ENCODE data around the gene AKAP5.

Gene AKAP5, protein sequence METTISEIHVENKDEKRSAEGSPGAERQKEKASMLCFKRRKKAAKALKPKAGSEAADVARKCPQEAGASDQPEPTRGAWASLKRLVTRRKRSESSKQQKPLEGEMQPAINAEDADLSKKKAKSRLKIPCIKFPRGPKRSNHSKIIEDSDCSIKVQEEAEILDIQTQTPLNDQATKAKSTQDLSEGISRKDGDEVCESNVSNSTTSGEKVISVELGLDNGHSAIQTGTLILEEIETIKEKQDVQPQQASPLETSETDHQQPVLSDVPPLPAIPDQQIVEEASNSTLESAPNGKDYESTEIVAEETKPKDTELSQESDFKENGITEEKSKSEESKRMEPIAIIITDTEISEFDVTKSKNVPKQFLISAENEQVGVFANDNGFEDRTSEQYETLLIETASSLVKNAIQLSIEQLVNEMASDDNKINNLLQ

DNA sequence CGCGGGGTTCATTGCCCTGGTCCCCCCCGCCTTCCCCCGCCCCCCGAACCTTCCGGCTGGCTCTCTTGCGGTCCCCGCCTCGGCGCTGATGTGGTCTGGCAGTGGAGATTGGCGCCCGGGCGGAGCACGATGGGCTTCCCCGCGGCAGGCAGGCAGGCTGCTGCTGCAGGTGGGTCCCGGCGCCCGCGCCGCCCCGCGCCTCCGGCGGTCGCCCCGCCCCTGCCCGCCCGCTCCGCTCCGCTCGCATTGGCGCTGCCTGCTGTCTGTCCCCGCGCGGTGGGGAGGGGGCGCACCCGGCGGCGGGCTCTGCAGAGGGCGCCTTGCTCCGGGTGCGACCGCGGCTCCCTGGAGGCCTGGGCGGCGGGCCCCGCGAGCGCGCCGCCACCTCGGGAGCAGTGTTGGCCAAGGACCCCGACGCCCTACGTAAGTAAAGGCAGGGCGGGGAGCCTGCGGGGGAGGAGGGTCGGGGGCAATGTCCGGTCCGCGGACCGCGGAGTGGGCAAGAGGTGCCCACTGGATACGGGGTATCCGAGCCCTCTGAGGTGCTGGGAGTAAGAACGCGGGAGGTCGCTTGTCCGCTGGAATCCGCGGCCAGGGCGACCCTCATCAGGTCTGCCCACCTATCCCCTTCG lies at the start of gene AKAP5:
Gene AKAP5, plus strand, starts transcription at position 309 of the 632 bp plus-strand sequence. CDS start 2,896 bp downstream, outside the sequence.
- DNase-seq (ENCODE audit: low read depth), result peak; percentile 41

DNA sequence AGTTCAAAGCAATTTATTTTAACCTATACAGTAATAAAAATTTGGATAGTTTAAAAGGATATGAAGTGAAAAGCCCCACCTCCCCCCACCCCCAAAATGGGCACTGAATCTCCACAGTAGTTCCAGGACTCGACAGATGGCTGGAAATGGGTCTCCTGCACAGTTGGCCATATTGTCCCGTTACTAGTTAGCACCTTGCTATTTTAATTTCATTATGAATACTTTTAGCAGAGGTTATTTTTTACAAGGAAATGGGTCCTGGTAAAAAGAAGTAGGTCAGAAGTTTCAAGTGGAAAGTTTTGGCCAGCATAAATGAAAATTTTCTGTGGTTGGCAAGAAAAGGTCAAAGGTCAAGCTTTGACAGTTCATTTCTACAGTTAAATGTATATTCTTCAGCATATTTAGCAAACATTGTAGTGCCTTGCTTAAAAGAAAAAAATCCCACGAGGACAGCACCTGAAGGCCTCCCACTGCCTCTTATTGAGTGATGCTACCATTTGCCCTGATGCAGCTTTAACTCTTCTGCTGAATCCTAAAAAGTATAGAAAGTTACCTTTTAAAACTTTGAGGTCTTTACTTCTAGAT lies 48.9 kb upstream of the AKAP5 start:
- DNase-seq (ENCODE audit: low read depth), result no peak

DNA sequence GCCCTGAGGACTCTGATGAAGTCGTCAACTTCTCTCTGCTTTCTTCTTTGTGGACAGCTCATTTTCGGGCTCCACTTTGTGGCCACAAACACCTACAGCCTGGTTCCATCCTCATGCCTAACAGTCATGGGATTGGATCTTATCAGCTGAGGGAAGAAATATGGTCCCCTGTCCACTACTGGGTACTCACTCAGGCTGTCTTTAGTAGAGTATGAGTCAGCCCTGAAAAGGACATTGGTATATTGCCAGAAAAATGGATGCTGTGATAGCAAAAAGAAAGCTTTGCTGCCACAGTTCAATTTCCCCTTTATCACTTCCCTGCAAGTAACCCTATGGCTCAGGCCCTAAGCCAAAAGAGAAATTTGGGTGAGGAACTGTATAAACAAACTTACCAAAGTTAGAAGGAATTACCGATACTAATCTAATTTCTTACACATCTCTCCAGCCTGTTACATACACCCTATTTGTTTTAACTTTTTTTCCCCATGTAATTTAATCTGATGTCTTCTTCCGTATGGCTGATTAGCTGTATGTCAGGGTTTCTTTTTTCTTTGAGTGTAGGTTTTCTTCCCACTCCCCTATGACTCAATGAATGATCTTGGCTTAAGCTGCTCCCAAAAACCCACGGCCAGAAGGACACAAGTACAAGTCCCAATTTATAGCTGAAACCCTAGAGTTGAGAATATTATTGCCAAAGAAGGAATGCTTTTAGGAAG lies 48.1 kb upstream of the AKAP5 start:
- no peak for DNase-seq (ENCODE audit: low read depth)

DNA sequence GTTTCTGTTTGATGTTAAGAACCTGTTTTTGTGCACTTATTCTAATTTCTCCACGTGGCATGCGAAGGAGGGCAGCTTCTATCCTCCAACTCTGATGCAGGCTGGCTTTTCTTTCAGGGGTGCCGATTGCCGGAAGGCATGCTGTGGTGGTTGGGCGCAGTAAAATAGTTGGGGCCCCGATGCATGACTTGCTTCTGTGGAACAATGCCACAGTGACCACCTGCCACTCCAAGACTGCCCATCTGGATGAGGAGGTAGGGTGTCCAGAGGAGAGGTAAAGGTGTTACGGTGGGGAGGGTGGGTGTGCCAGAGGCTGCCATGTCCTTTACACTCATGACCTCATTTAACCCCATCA lies 47.6 kb upstream of the AKAP5 start:
- no peak for DNase-seq (ENCODE audit: low read depth)

DNA sequence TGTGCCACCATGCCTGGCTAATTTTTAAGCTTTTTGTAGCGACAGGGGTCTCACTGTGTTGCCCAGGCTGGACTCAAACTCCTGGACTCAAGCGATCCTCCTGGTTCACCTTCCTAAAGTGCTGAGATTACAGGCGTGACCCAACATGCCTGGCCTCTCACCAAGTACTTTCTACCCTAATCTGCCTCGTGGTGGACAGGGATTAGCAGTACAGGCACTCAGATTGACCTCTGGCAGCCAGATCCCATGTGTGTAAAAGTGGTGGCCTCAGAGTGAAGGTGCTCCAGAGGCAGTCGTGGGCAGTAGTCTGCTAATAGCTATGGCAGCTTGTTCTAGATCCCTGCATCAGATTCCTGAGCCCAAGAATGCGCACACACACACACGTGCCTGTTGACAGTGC lies 46.3 kb upstream of the AKAP5 start:
- DNase-seq (ENCODE audit: low read depth), result no peak

DNA sequence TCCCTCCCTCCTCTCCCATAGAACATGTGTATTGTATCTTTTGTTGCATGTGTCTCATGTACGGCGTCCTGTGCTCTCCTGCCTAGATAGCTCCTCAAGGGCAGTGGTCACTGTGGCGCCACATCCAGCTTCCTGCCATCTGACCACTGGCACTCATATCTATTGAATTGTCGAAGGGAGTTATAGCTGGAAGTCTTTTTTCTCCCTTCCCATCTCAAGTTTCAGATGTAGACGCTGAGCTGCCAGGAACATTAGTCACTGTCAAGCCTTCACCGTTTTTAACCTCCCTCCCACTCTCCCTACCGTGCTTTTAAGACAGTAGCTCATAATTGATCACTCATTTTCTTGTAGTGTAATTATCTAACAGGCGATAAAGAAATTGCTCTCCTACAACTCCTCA lies 44.1 kb upstream of the AKAP5 start:
- no peak for DNase-seq (ENCODE audit: low read depth)

DNA sequence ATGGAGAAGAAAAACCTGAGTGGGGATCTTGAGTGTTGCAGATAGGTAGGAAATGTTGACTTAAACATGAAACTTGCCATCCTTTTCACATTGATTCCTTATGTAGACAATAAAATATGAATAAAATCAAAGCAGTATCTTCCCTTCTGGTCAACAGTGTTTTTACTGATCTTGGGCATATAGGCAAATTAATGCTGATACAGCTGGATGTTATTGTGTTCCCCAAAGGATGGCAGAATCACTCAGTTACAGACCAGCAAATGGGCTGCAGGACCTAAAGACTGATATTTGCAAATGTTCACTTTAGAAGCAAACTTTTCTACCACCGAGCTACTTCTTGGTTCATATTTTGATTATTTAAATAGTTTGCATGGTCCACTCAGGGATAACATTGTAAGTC lies 43.3 kb upstream of the AKAP5 start:
- no peak for DNase-seq (ENCODE audit: low read depth)

DNA sequence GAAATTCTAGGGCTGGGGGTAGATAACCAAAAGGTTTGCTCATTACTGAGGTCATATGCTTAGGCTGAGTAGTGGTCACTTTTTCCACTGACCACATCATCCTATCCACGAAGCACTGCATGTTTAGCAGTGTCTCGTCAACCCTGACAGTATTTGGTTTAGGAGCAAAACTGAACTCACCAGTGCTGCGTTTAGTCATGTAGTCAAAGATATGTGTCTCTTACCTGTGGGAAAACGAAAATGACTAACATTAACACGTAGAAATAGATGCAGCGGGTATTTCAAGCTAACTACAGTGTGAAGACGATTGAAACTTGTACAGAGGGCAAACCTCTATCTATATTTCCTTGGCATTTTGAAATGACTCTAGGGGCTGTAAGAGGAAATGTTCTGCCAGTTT lies 42.5 kb upstream of the AKAP5 start:
- DNase-seq (ENCODE audit: low read depth), result no peak

DNA sequence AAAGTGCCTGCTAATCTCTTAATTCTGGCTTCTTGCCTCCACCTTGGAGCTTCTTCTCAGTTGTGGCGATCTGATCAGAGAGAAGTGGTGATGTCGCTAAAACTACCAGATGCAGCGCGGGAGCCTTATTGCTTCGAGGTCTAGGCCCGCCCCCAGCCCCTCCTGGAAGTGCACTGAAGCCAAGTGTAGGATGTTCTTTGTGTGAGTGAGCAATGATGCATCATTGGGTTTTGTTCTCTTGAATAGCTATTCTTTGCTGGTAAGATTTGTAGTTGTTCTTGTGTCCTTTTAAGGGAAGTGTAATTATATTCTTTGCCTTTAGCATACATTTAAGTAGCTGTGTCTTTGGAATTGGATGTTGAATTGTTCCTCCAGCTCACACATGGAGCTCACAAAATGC lies 41.3 kb upstream of the AKAP5 start:
- DNase-seq (ENCODE audit: low read depth), result no peak

DNA sequence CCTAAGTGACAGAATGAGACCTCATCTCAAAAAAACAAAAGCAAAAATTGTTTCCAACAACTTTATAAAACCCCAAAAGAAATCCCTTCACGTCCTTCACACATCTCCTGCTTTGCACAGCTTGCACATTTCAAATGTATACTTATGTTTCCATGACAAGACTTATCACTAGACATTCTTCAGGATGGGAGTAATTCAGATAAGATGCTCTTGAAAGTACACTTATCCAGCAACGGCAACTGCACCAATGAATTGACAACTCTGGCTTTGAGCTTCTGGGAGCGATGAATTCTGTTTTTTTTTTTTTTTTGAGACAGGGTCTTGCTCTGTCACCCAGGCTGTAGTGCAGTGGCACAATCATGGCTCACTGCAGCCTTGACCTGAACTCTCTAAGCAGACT lies 30.8 kb upstream of the AKAP5 start:
- DNase-seq (ENCODE audit: low read depth), result no peak

DNA sequence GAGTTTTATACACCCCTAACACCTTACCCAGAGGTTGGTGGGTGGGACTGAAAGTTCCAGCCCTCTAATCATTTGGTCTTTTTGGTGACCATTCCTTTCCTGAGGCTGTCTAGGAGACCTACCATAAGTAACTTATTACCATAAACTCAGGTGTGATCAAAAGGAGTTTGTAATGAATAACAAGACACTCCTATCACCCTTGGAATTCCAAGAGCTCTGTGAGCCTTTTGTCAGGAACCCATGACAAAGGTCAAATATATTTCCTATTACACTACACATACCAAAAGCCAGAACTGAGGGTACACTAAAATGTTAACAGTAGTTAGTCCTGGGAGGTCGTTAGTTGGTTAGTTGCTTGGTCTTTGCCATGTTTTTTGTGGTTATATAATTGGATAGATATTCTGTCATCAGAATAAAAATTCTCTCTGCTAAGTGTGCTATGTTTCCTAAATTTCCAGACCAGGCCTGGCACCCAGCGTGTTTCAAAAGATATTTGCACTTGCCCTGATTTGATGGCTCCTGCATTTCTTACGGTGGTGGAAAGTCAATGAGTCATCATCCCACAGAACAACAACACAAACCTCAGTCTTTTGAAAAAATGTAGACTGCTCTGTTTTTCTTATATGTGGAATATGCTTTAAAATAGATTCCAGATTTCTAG lies 27.0 kb upstream of the AKAP5 start:
- no peak for DNase-seq (ENCODE audit: low read depth)

DNA sequence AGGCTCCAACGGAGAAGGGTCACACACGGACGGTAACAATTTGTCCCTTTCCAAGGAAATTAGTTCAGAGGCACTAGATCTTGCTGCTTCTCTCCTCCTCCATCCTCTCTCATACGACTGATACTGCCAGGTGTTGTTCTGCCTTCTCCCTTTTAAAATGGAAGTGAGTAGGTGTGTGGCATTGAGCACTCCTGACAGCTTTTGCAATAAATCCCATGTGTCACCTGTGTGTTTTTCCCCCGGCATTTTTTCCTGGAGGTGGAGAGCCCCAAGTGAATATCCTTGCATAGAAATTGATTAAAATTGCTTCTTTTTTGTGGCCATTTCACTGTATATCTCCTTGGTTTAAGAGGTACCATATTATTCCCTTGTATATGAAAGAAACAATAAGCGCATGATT lies 26.2 kb upstream of the AKAP5 start:
- no peak for DNase-seq (ENCODE audit: low read depth)

DNA sequence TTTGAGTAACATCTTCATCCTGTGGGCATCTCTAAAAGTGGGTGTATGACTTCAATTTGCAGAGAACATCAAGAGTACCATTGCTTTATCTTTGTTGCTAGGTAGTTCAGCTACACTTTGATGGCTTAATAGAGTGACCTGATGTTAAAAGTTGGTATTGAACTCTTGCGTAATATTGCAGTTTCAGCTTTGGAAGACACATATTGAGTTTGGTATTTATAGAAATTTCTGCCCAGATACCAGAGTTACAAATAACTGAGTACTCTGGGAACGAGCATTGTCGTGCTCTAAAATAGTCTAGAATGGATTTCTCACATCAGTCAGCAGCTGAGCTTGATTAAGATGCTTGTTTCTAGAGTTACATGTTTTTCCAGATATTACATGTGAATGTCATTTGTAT lies 24.8 kb upstream of the AKAP5 start:
- DNase-seq (ENCODE audit: low read depth), result no peak

DNA sequence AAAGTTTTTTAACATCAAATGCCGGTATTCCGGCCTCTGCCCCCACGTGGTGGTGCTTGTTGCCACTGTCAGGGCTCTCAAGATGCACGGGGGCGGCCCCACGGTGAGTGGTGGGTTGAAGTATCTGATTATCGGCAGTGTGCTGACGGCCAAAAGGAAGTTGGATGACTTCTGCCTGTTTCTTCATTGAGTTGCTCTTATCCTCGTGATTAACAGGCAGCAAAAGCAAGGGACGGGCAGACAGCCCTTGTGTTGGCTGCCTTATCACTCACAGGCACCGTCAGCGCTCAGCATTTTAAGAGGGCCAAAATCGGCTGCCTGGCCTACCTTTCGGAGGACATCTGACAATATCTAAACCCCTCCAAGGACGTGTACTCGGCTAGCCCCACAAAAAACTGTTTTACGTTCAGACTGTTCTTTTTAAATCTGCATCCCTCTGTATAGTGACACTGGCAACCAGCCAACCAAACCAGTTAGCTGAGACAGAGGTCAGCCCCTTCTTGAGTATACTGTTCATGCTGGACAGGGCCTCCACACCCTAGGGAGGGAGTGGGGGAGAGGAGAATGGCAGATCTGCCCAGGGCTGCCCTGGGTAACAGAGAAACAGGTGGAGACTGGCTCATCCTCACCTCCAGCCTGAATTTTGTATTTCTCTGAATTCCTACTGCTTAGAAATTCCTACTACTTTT lies 22.9 kb upstream of the AKAP5 start:
- no peak for DNase-seq (ENCODE audit: low read depth)

DNA sequence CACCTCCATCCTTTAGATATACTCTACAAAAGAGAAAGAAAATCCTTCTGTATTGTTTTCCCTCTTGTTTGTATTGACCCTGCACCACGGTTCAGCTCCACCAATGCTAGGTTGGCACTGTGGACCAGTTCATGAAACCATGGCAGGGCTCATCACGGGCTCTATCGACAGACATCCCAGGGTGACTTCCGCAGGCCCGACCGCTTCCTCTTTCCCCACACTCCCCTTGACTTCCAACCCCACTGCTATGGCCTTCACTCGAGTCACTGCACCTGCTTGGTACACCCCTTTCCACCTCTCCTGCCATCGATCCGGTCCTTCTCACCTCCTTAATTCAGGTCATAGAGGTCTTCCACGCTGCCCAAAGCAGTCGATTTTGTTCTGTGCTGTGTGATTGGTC lies 21.2 kb upstream of the AKAP5 start:
- DNase-seq (ENCODE audit: low read depth), result no peak

DNA sequence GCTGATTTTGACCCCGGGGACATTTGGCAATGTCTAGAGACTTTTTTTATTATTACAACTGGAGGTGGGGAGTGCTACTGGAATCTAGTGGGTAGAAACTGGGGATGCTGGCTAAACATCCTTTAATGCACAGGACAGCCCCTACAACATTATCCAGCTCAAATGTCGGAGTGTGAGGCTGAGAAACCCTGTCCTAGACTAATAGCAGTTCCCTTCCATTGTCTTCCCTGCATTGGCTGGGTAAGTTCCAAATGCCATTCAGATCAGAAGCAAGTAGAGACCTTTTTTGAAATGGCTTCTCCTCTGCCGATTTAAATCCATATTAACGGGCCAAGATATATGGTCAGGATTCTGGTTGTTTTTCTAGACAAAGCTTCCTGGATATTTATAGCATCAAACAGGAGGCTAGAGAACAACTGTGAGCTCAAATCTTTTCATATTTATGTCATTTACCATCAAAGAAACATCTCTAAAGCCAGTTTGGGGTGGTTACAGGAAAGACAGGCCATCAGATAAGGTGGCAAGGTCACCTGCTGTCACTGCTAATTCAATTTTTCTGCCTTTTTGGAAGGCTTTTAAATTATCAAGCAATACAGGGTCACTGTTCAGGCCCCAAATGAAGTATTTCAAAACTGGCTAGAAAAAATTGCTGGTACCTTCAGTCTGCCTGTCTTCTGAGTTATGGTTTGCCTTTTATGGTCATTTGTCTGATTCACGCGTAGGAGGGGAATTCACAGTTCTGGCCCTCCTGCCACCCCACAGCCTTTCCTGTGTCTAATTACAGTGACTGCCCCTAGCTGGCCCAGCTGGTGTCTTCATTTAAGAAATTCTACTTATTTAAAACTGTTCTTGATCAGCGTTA lies 20.1 kb upstream of the AKAP5 start:
- DNase-seq (ENCODE audit: low read depth), result no peak

DNA sequence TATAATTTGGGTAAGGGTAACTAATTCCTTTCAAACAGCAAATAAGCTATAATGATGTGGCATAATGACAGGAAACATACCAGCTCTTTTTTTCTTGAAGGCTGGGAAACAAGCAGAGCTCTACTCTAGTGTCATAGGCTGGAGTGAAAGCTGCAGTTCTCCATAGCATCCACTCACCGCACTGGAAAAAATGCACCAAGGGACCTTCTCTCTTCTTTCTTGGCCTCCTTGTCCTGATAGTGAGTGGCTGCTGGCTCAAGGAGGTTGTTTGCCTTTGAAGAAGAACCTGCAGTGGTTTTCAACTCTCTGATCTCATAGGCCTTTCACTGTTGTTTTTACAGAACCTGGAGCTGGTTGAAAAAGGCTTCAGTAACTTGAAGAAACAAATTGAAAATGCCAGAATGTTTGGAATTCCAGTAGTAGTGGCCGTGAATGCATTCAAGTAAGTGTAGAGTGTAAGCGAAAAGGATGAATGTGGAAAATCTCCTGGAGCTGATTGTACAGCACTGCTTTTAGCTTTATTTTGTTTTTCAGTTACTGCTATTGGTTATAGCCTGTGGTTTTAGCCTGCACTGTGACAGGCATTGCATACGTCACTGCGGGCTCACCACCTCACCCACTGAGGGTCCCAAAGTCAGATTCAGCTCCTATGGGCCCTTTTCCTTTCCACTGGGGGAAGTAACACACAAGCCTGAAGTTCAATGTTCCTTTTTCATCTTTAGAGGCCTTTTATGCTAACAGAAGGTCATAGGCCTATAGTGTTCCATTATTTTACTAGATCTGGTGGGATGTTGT lies 17.2 kb upstream of the AKAP5 start:
- no peak for DNase-seq (ENCODE audit: low read depth)

DNA sequence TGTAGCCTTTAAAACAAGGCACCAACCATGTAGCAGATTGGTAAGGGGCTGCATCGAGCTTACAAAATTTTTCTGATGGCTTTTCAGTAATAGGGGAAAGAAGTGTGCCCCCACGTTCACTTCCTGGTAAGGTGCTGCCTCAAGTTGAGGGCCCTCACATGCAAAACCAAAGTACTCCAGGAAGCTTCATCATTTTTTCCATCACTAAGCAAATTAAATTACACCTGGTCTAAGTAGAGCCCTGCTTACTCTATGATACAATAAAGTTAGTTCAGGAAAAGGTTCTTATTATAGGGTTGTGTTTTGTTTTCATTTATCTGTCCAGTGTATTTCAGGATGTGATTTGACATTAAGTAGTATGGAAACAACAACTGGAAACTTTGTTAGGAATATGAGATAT lies 15.0 kb upstream of the AKAP5 start:
- no peak for DNase-seq (ENCODE audit: low read depth)

DNA sequence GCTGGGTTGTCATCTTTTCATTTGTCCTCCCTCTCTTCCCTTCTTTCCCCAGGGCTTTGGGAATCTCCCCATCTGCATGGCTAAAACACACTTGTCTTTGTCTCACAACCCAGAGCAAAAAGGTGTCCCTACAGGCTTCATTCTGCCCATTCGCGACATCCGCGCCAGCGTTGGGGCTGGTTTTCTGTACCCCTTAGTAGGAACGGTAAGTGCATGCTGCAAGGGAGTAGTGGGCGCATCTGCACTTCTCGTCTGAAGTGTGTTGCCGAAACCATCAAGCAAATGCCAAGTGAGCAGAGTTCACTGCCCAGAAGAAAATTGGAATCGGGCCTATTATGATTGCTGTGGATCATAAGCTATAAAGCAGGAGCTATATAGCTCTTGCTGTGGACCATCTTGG lies 10.6 kb upstream of the AKAP5 start:
- DNase-seq (ENCODE audit: low read depth), result no peak

Data from stimulated activated CD4-positive, alpha-beta T cell treated with anti-CD3 and anti-CD28 coated beads, Interleukin-2, amount 100 ng/mL, for 4 hours (primary cell).